HCT116 (cell line): Measurements from ENCODE around the gene ARFRP1. TPM values are rescaled to one million over a fixed set of nuclear protein-coding genes. Genes with fewer than 3 reads are reported as not detected.

ENCODE experiments used
- ATAC-seq: fragments of 200-7000 bp; cut with Tn5 transposase; 2 replicates; pipeline ENCODE4 v1.9.1; 2020; ENCODE audit warnings: mild to moderate bottlenecking, moderate library complexity
- BruUV-seq: library from RNA; stranded (reverse); fragments of 400-500 nt; replicated peaks from 2 replicates; lab custom pipeline; 2021; lab: Mats Ljungman, UMichigan
- CTCF ChIA-PET: fragments of 300-600 bp; sonication (Branson Sonifier 250); formaldehyde crosslinking; loops from one replicate; lab custom pipeline; 2021; ENCODE audit warnings: antibody characterized with exemption; lab: Charles Lee
- POLR2A ChIA-PET: fragments of 300-600, 350-600 bp; sonication (Branson Sonifier 250); formaldehyde crosslinking; loops from one replicate; lab custom pipeline; 2021; ENCODE audit warnings: antibody characterized with exemption; lab: Charles Lee
- RAD21 ChIA-PET, 2 experiments: fragments of 300-600 bp; sonication (Branson Sonifier 250); formaldehyde crosslinking; loops; one replicate each; lab custom pipeline; 2023; ENCODE audit warnings: low total read pairs in 2 of 2; ENCODE audit not compliant: uncharacterized antibody in 2 of 2, unreplicated experiment in 2 of 2, low non-redundant PET in 1 of 2; lab: Charles Lee
- DNase-seq: peaks from one replicate; pipeline ENCODE4 v3.0.0-alpha.2; 2010; ENCODE audit warnings: low read depth, low spot score
- H2AFZ ChIP-seq: fragments of 200-600 bp; shearing (Covaris generic), sonication (generic); 2 replicates; pipeline ENCODE4 v1.6.1; 2017; ENCODE audit warnings: low read depth, mixed run types, mixed read lengths, antibody characterized with exemption, low read length; ENCODE audit not compliant: poor library complexity, severe bottlenecking
- H3K27ac ChIP-seq: 2 replicates; pipeline ENCODE4 v1.5.1; 2012; ENCODE audit warnings: low read depth, low read length
- H3K27me3 ChIP-seq: fragments of 200-600 bp; sonication (generic); 2 replicates; pipeline ENCODE4 v1.6.1; 2016; ENCODE audit warnings: mixed run types, low read length, mixed read lengths; ENCODE audit not compliant: insufficient read depth
- H3K36me3 ChIP-seq, 2 experiments: fragments of 200-500 bp in 1 of 2; fragments of 200-600 bp in 1 of 2; sonication (Bioruptor generic) in 1 of 2; sonication (generic) in 1 of 2; 2 replicates each; pipeline versions ENCODE4 v1.5.1 to v1.6.1; 2014 to 2016; ENCODE audit warnings: low read length in 2 of 2, inconsistent platforms in 1 of 2, mixed read lengths in 1 of 2, mixed run types in 1 of 2; ENCODE audit not compliant: insufficient read depth in 2 of 2, control insufficient read depth in 1 of 2
- H3K4me1 ChIP-seq, 2 experiments: fragments of 200-600 bp in 1 of 2; sonication (generic) in 1 of 2; 2 replicates each; pipeline versions ENCODE4 v1.5.1 to v1.6.1; 2012 to 2017; ENCODE audit warnings: low read length in 2 of 2, inconsistent platforms in 1 of 2, mild to moderate bottlenecking in 1 of 2, mixed read lengths in 1 of 2, mixed run types in 1 of 2, moderate library complexity in 1 of 2; ENCODE audit not compliant: insufficient read depth in 2 of 2, control insufficient read depth in 1 of 2
- H3K4me2 ChIP-seq: fragments of 200-600 bp; sonication (generic); 2 replicates; pipeline ENCODE4 v1.6.1; 2017; ENCODE audit warnings: mixed run types, low read length, mixed read lengths
- H3K4me3 ChIP-seq, 2 experiments: fragments of 200-600 bp in 1 of 2; sonication (generic) in 1 of 2; replicated peaks in 1 of 2; 2 replicates each; pipeline ENCODE4 v1.5.1; 2011 to 2016; ENCODE audit warnings: low read length in 2 of 2, control low read depth in 1 of 2, low read depth in 1 of 2, mild to moderate bottlenecking in 1 of 2, mixed read lengths in 1 of 2, mixed run types in 1 of 2
- H3K79me2 ChIP-seq: fragments of 200-600 bp; sonication (generic); 2 replicates; pipeline ENCODE4 v1.6.1; 2017; ENCODE audit warnings: mild to moderate bottlenecking, mixed run types, low read length, moderate library complexity, mixed read lengths; ENCODE audit not compliant: insufficient read depth
- H3K9ac ChIP-seq: fragments of 200-600 bp; sonication (generic); 2 replicates; pipeline ENCODE4 v1.6.1; 2016; ENCODE audit warnings: low read length, mixed read lengths
- H3K9me2 ChIP-seq: fragments of 200-600 bp; sonication (generic), shearing (Covaris generic); 2 replicates; pipeline ENCODE4 v1.6.1; 2017; ENCODE audit warnings: mixed run types, mild to moderate bottlenecking, moderate library complexity; ENCODE audit not compliant: insufficient read depth
- H3K9me3 ChIP-seq, 2 experiments: fragments of 200-500 bp in 1 of 2; fragments of 200-600 bp in 1 of 2; sonication (Bioruptor generic) in 1 of 2; sonication (generic) in 1 of 2; 2 replicates each; pipeline ENCODE4 v1.6.1; 2014 to 2017; ENCODE audit warnings: low read length in 2 of 2, mixed read lengths in 2 of 2, inconsistent platforms in 1 of 2, low read depth in 1 of 2, mild to moderate bottlenecking in 1 of 2, mixed run types in 1 of 2, moderate library complexity in 1 of 2; ENCODE audit not compliant: control insufficient read depth in 1 of 2, insufficient read depth in 1 of 2
- H4K20me1 ChIP-seq: fragments of 200-600 bp; sonication (generic), shearing (Covaris generic); 2 replicates; pipeline ENCODE4 v1.6.1; 2017; ENCODE audit warnings: mixed run types, mild to moderate bottlenecking, moderate library complexity; ENCODE audit not compliant: insufficient read depth
- CBX3 ChIP-seq: IDR thresholded peaks from 2 replicates; pipeline ENCODE4 v1.6.1; 2012; ENCODE audit warnings: low read depth
- CEBPB ChIP-seq: IDR thresholded peaks from 2 replicates; pipeline ENCODE4 v1.6.1; 2012; ENCODE audit warnings: low read depth
- EGR1 ChIP-seq: IDR thresholded peaks from 2 replicates; pipeline ENCODE4 v1.6.1; 2012; ENCODE audit warnings: low read depth
- ELF1 ChIP-seq: IDR thresholded peaks from 2 replicates; pipeline ENCODE4 v1.6.1; 2012; ENCODE audit warnings: low read depth, borderline replicate concordance
- EZH2phosphoT487 ChIP-seq: fragments of 200-600 bp; IDR thresholded peaks from 2 replicates; pipeline ENCODE4 v1.6.1; 2018; ENCODE audit warnings: antibody characterized with exemption, borderline replicate concordance
- FOSL1 ChIP-seq: IDR thresholded peaks from 2 replicates; pipeline ENCODE4 v1.6.1; 2012; ENCODE audit warnings: low read depth
- JUND ChIP-seq: IDR thresholded peaks from 2 replicates; pipeline ENCODE4 v1.6.1; 2012
- MAX ChIP-seq: IDR thresholded peaks from 2 replicates; pipeline ENCODE4 v1.6.1; 2012
- POLR2A ChIP-seq: IDR thresholded peaks from 2 replicates; pipeline ENCODE4 v1.7.0; 2011; ENCODE audit warnings: borderline replicate concordance; ENCODE audit not compliant: insufficient read depth, insufficient read length; ENCODE audit errors: extremely low read depth
- POLR2AphosphoS5 ChIP-seq: IDR thresholded peaks from 2 replicates; pipeline ENCODE4 v1.6.1; 2011; ENCODE audit warnings: mild to moderate bottlenecking, low read depth, low read length, moderate library complexity
- RAD21 ChIP-seq: IDR thresholded peaks from 2 replicates; pipeline ENCODE4 v1.6.1; 2012; ENCODE audit warnings: low read depth, mild to moderate bottlenecking
- SP1 ChIP-seq: IDR thresholded peaks from 2 replicates; pipeline ENCODE4 v1.6.1; 2012; ENCODE audit warnings: low read depth
- SRF ChIP-seq: IDR thresholded peaks from 2 replicates; pipeline ENCODE4 v1.6.1; 2012; ENCODE audit warnings: low read depth
- TCF7L2 ChIP-seq: IDR thresholded peaks from 2 replicates; pipeline ENCODE4 v1.7.0; 2011; ENCODE audit warnings: borderline replicate concordance, inconsistent platforms; ENCODE audit not compliant: insufficient read depth, insufficient read length; ENCODE audit errors: extremely low read depth
- YY1 ChIP-seq: IDR thresholded peaks from 2 replicates; pipeline ENCODE4 v1.6.1; 2011; ENCODE audit warnings: low read length, low read depth, moderate library complexity, mild to moderate bottlenecking; ENCODE audit not compliant: insufficient replicate concordance; ENCODE audit errors: extremely low read depth
- ZBTB33 ChIP-seq: IDR thresholded peaks from 2 replicates; pipeline ENCODE4 v1.6.1; 2011; ENCODE audit warnings: mild to moderate bottlenecking, low read length, moderate library complexity; ENCODE audit not compliant: insufficient replicate concordance; ENCODE audit errors: extremely low read depth
- ZFX ChIP-seq: fragments of 450-650 bp; IDR thresholded peaks from 2 replicates; pipeline ENCODE4 v1.6.1; 2017
- intact Hi-C: fragments of 100-400 bp; cut with micrococcal nuclease; formaldehyde crosslinking; loops from 2 replicates; pipeline ENCODE4 v1.10.0; 2022
- total RNA-seq: library from RNA; stranded (reverse); gene quantifications from one replicate; pipeline ENCODE4 v1.2.1, GENCODE V29; 2021; ENCODE audit not compliant: unreplicated experiment

Gene ARFRP1
- total RNA-seq, 1 experiment from 2014 or later: 53.7 TPM

- TF ChIP-seq ELF1: no peak
- no peak for TF ChIP-seq EGR1
- TF ChIP-seq MAX: no peak
- no peak for TF ChIP-seq EZH2phosphoT487
- TF ChIP-seq SP1: no peak
- no peak for TF ChIP-seq POLR2A
Measured at GRCh38 chr20:63693733-63694583, 13.8 kb downstream of the ARFRP1 start (continued).

GRCh38 chr20:63693083-63693732, 14.6 kb downstream of the ARFRP1 start:
- DNase-seq (no peak), ATAC-seq (no peak)
- H3K79me2 ChIP-seq: peaks cover 10% of the 10 kb centered on the region; the same call in 1 of the 2 replicates
- H3K4me2 ChIP-seq: no peak overlapping the region
- H3K36me3 ChIP-seq: peaks cover 0 to 8% of the 10 kb centered on the region in 2 experiments; a peak in 1 of 4 replicates
- no peak overlapping the region for H2AFZ ChIP-seq
- ChIA-PET POLR2A (no interaction called here), RAD21 (no interaction called here), CTCF (no interaction called here)
- no peak overlapping the region for H3K9ac ChIP-seq
- intact Hi-C loops: no loop called here
- no peak overlapping the region; the same call in 1 of the 2 replicates for H3K27ac ChIP-seq
- no peak for TF ChIP-seq RAD21
- no peak for TF ChIP-seq CBX3
- no peak for TF ChIP-seq EGR1
- TF ChIP-seq SP1: no peak
- no peak for TF ChIP-seq TCF7L2
- no peak for TF ChIP-seq POLR2AphosphoS5
- TF ChIP-seq SRF: no peak
- TF ChIP-seq ZFX: no peak
- no peak for TF ChIP-seq JUND
- no peak for TF ChIP-seq CEBPB
- TF ChIP-seq YY1: no peak
- no peak for TF ChIP-seq POLR2A
- no peak for TF ChIP-seq ZBTB33
- TF ChIP-seq FOSL1: no peak
- H3K4me1 ChIP-seq: peaks cover 28 to 65% of the 10 kb centered on the region in 2 experiments; a peak in 3 of 4 replicates
- no TSS peak for BruUV-seq
- H3K4me3 ChIP-seq: no peak overlapping the region
- no peaks in the 10 kb centered on the region for H4K20me1 ChIP-seq
- no peaks in the 10 kb centered on the region for H3K9me2 ChIP-seq
- no peaks in the 10 kb centered on the region for H3K9me3 ChIP-seq
- no peaks in the 10 kb centered on the region for H3K27me3 ChIP-seq
